HepG2 (cell line): Measurements from ENCODE around the gene TTC31. TPM values are rescaled to one million over a fixed set of nuclear protein-coding genes. Genes with fewer than 3 reads are reported as not detected.

Experiments used
- ARHGAP35 ChIP-seq: sonication (generic); formaldehyde crosslinking; IDR thresholded peaks from 2 replicates; pipeline ENCODE4 v1.9.0; 2022; ENCODE audit warnings: mild to moderate bottlenecking, inconsistent platforms, moderate library complexity, missing genetic modification reagents, borderline replicate concordance
- ATF7 ChIP-seq, 2 experiments: fragments of 450-650 bp in 1 of 2; sonication (generic) in 1 of 2; formaldehyde crosslinking in 1 of 2; IDR thresholded peaks; 2 replicates each; pipeline versions ENCODE4 v1.4.0 to v1.6.1; 2016 to 2020; ENCODE audit warnings: antibody characterized with exemption in 1 of 2, mild to moderate bottlenecking in 1 of 2, missing genetic modification reagents in 1 of 2
- CBX1 ChIP-seq: IDR thresholded peaks from one replicate; pipeline ENCODE4 v1.6.1; 2016; ENCODE audit warnings: antibody characterized with exemption, low read depth
- ELF4 ChIP-seq: sonication (generic); formaldehyde crosslinking; IDR thresholded peaks from 2 replicates; pipeline ENCODE4 v1.5.0; 2020; ENCODE audit warnings: missing genetic modification reagents, mild to moderate bottlenecking, moderate library complexity, borderline replicate concordance
- FOXC1 ChIP-seq: sonication (generic); formaldehyde crosslinking; IDR thresholded peaks from 2 replicates; pipeline ENCODE4 v1.8.0; 2022; ENCODE audit warnings: mild to moderate bottlenecking, missing genetic modification reagents, borderline replicate concordance
- KDM5A ChIP-seq: fragments of 200-600 bp; sonication (generic); IDR thresholded peaks from 2 replicates; pipeline ENCODE4 v1.7.0; 2018; ENCODE audit warnings: antibody characterized with exemption, mild to moderate bottlenecking, low read length, borderline replicate concordance
- MAF1 ChIP-seq: sonication (generic); formaldehyde crosslinking; IDR thresholded peaks from 2 replicates; pipeline ENCODE4 v1.5.0; 2020; ENCODE audit warnings: missing genetic modification reagents, borderline replicate concordance
- MYC ChIP-seq: sonication (generic); formaldehyde crosslinking; IDR thresholded peaks from 2 replicates; pipeline ENCODE4 v1.9.0; 2021; ENCODE audit warnings: missing genetic modification reagents, borderline replicate concordance
- NFATC3 ChIP-seq: sonication (generic); formaldehyde crosslinking; IDR thresholded peaks from 2 replicates; pipeline ENCODE4 v1.5.1; 2020; ENCODE audit warnings: mild to moderate bottlenecking, missing genetic modification reagents
- NFKBIZ ChIP-seq: IDR thresholded peaks from 2 replicates; pipeline ENCODE4 v1.6.1; 2018; ENCODE audit warnings: missing genetic modification reagents, missing compliant biosample characterization
- PATZ1 ChIP-seq: sonication (generic); formaldehyde crosslinking; IDR thresholded peaks from 2 replicates; pipeline ENCODE4 v1.4.0; 2020; ENCODE audit warnings: missing genetic modification reagents
- PHF20 ChIP-seq: sonication (generic); formaldehyde crosslinking; IDR thresholded peaks from 2 replicates; pipeline ENCODE4 v1.5.0; 2020; ENCODE audit warnings: mild to moderate bottlenecking, missing genetic modification reagents
- TFAP4 ChIP-seq: sonication (generic); IDR thresholded peaks from 2 replicates; pipeline ENCODE4 v1.6.1; 2016; ENCODE audit warnings: low read depth, borderline replicate concordance
- ZMAT3 ChIP-seq: sonication (generic); formaldehyde crosslinking; conservative IDR thresholded peaks from 2 replicates; pipeline ENCODE4 v1.7.0; 2021; ENCODE audit warnings: missing genetic modification reagents
- ZNF629 ChIP-seq: sonication (generic); formaldehyde crosslinking; conservative IDR thresholded peaks from 2 replicates; pipeline ENCODE4 v1.5.0; 2020; ENCODE audit warnings: missing genetic modification reagents
- ZSCAN29 ChIP-seq: sonication (generic); formaldehyde crosslinking; conservative IDR thresholded peaks from 2 replicates; pipeline ENCODE4 v1.4.0; 2020; ENCODE audit warnings: mild to moderate bottlenecking, missing genetic modification reagents
- polyA plus RNA-seq, 8 experiments: library from polyadenylated mRNA; depleted of rRNA in 3 of 8; stranded (reverse) in 7 of 8; unstranded in 1 of 8; fragments of >200 nt; fragmentation: Illumina TruSeq in 4 of 8; extraction: Trizol in 4 of 8; gene quantifications; 2 replicates each; pipeline versions ENCODE4 v1.2.1 to v1.2.3, GENCODE V29; 2011 to 2016; ENCODE audit warnings: low read depth in 4 of 8, missing spikeins in 1 of 8, mixed read lengths in 1 of 8; ENCODE audit not compliant: insufficient read depth in 1 of 8
- total RNA-seq, 5 experiments: library from RNA; depleted of rRNA; stranded (reverse); fragments of >200 nt; fragmentation: Illumina TruSeq; extraction: Trizol; gene quantifications; 2 replicates each; pipeline ENCODE4 v1.2.3, GENCODE V29; 2016; ENCODE audit warnings: low read depth in 1 of 5
- TF ChIP-seq, protein P1 (sequence below): sonication (generic); formaldehyde crosslinking; conservative IDR thresholded peaks from 2 replicates; pipeline ENCODE4 v1.8.0; 2022; ENCODE audit warnings: mild to moderate bottlenecking, moderate library complexity, missing genetic modification reagents
- TF ChIP-seq, protein P2 (sequence below): IDR thresholded peaks from 2 replicates; pipeline ENCODE4 v1.6.1; 2016; ENCODE audit warnings: missing genetic modification reagents, missing compliant biosample characterization
- TF ChIP-seq, protein P3 (sequence below): sonication (generic); formaldehyde crosslinking; IDR thresholded peaks from 2 replicates; pipeline ENCODE4 v1.5.0; 2020; ENCODE audit warnings: mild to moderate bottlenecking, low read depth, missing genetic modification reagents, borderline replicate concordance
- TF ChIP-seq, protein P4 (sequence below): IDR thresholded peaks from 2 replicates; pipeline ENCODE4 v1.6.1; 2016; ENCODE audit warnings: low read depth, control low read depth

The TTC31 gene
- total and polyA plus RNA-seq, 2 of the 13 experiments (the other 11 are each of a cell fraction or from before 2014, with no cell fraction given), result 28.3 to 39.5 TPM

DNA sequence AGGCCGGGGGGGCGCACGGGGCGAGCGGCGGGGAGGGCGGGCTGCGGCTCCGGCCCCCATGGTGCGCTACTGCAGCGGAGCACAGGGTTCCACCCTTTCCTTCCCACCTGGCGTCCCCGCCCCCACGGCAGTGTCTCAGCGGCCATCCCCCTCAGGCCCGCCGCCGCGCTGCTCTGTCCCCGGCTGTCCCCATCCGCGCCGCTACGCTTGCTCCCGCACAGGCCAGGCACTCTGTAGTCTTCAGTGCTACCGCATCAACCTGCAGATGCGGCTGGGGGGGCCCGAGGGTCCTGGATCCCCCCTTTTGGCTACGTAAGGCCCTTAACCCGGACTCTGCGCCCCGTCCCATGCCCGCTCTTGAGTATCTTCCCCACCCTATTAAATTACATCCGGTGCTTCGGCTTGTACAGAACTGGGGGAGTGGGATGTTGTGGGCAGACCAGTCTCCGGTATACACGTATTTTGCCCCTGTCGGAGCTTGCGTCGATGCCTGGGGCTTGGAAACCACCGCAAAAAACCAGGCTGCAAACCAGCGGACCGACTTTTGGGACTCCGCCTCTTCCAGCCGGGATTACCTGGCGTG, 25.2 kb upstream of the TTC31 start (continued):
- TF ChIP-seq, protein P1, sequence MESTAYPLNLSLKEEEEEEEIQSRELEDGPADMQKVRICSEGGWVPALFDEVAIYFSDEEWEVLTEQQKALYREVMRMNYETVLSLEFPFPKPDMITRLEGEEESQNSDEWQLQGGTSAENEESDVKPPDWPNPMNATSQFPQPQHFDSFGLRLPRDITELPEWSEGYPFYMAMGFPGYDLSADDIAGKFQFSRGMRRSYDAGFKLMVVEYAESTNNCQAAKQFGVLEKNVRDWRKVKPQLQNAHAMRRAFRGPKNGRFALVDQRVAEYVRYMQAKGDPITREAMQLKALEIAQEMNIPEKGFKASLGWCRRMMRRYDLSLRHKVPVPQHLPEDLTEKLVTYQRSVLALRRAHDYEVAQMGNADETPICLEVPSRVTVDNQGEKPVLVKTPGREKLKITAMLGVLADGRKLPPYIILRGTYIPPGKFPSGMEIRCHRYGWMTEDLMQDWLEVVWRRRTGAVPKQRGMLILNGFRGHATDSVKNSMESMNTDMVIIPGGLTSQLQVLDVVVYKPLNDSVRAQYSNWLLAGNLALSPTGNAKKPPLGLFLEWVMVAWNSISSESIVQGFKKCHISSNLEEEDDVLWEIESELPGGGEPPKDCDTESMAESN (CRISPR knock-in tag), result no peak; the same call in 1 of the 2 replicates
- no peak for TF ChIP-seq ZNF629 (CRISPR knock-in tag)
- TF ChIP-seq NFATC3, result no peak
- TF ChIP-seq NFKBIZ (CRISPR knock-in tag), result 0 out of 2 replicates have a peak, but pooled peaks have one; percentile 25
- no peak for TF ChIP-seq ATF7 (IDR thresholded peaks at IDR 0.05)
- TF ChIP-seq ATF7 (CRISPR knock-in tag; IDR thresholded peaks at IDR 0.05), result peak; percentile 58
- TF ChIP-seq CBX1, result peak; percentile 24
- TF ChIP-seq, protein P2, sequence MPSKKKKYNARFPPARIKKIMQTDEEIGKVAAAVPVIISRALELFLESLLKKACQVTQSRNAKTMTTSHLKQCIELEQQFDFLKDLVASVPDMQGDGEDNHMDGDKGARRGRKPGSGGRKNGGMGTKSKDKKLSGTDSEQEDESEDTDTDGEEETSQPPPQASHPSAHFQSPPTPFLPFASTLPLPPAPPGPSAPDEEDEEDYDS, result no peak
- TF ChIP-seq ZMAT3 (CRISPR knock-in tag), result peak; percentile 85
- peak; percentile 80; the same call in 1 of the 2 replicates for TF ChIP-seq ZSCAN29 (CRISPR knock-in tag)
- TF ChIP-seq PATZ1 (CRISPR knock-in tag), result peak; percentile 97
- TF ChIP-seq FOXC1 (CRISPR knock-in tag), result peak; percentile 79; the same call in 1 of the 2 replicates
- peak; percentile 82 for TF ChIP-seq KDM5A
- peak; percentile 4; the same call in 1 of the 2 replicates for TF ChIP-seq ARHGAP35
- TF ChIP-seq, protein P3, sequence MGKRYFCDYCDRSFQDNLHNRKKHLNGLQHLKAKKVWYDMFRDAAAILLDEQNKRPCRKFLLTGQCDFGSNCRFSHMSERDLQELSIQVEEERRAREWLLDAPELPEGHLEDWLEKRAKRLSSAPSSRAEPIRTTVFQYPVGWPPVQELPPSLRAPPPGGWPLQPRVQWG, result no peak
- peak; percentile 86 for TF ChIP-seq MYC (CRISPR knock-in tag)
- TF ChIP-seq PHF20, result peak; percentile 52
- TF ChIP-seq, protein P4, sequence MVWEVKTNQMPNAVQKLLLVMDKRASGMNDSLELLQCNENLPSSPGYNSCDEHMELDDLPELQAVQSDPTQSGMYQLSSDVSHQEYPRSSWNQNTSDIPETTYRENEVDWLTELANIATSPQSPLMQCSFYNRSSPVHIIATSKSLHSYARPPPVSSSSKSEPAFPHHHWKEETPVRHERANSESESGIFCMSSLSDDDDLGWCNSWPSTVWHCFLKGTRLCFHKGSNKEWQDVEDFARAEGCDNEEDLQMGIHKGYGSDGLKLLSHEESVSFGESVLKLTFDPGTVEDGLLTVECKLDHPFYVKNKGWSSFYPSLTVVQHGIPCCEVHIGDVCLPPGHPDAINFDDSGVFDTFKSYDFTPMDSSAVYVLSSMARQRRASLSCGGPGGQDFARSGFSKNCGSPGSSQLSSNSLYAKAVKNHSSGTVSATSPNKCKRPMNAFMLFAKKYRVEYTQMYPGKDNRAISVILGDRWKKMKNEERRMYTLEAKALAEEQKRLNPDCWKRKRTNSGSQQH (CRISPR knock-in tag), result no peak
- TF ChIP-seq TFAP4, result peak; percentile 65; the same call in 1 of the 2 replicates
- TF ChIP-seq ELF4 (CRISPR knock-in tag), result no peak
- TF ChIP-seq MAF1 (CRISPR knock-in tag), result peak; percentile 52; the same call in 1 of the 2 replicates
